ENCODE data around the gene ABLIM3. TPM values are rescaled to one million over a fixed set of nuclear protein-coding genes. Genes with fewer than 3 reads are reported as not detected.

The ABLIM3 gene
- total and polyA plus RNA-seq, 2 of the 13 experiments (the other 11 are each of a cell fraction or from before 2014, with no cell fraction given): 0.53 to 6.3 TPM

DNA sequence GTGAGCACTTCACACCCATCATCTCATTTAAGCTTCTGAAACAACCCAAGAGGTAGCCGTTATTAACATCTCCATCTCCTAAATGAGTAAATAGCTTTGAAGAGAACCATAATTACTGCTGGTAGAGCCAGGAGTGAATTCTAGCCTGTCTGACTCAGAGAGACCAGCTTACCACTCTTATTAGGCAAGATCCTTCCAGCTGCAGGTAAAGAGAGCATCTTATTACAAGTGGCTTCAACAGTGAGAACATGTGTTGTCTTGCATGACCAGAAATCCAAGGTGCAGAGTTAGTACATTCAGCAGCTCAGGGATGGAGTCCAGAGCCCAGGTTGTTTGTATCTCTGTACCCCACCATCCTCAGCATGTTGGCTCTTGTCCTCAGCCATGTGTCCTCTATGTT lies 119.5 kb downstream of the ABLIM3 start (continued):
- TF ChIP-seq ARHGAP35 (CRISPR knock-in tag; IDR thresholded peaks at IDR 0.05; ENCODE audit: borderline replicate concordance): no peak
- TF ChIP-seq ZNF670 (CRISPR knock-in tag; IDR thresholded peaks at IDR 0.05; ENCODE audit: borderline replicate concordance): no peak
- TF ChIP-seq, protein P1, sequence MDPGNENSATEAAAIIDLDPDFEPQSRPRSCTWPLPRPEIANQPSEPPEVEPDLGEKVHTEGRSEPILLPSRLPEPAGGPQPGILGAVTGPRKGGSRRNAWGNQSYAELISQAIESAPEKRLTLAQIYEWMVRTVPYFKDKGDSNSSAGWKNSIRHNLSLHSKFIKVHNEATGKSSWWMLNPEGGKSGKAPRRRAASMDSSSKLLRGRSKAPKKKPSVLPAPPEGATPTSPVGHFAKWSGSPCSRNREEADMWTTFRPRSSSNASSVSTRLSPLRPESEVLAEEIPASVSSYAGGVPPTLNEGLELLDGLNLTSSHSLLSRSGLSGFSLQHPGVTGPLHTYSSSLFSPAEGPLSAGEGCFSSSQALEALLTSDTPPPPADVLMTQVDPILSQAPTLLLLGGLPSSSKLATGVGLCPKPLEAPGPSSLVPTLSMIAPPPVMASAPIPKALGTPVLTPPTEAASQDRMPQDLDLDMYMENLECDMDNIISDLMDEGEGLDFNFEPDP (CRISPR knock-in tag; conservative IDR thresholded peaks at IDR 0.05): no peak
- TF ChIP-seq, protein P2, sequence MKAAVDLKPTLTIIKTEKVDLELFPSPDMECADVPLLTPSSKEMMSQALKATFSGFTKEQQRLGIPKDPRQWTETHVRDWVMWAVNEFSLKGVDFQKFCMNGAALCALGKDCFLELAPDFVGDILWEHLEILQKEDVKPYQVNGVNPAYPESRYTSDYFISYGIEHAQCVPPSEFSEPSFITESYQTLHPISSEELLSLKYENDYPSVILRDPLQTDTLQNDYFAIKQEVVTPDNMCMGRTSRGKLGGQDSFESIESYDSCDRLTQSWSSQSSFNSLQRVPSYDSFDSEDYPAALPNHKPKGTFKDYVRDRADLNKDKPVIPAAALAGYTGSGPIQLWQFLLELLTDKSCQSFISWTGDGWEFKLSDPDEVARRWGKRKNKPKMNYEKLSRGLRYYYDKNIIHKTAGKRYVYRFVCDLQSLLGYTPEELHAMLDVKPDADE (CRISPR knock-in tag; IDR thresholded peaks at IDR 0.05): no peak
- TF ChIP-seq, protein P3, sequence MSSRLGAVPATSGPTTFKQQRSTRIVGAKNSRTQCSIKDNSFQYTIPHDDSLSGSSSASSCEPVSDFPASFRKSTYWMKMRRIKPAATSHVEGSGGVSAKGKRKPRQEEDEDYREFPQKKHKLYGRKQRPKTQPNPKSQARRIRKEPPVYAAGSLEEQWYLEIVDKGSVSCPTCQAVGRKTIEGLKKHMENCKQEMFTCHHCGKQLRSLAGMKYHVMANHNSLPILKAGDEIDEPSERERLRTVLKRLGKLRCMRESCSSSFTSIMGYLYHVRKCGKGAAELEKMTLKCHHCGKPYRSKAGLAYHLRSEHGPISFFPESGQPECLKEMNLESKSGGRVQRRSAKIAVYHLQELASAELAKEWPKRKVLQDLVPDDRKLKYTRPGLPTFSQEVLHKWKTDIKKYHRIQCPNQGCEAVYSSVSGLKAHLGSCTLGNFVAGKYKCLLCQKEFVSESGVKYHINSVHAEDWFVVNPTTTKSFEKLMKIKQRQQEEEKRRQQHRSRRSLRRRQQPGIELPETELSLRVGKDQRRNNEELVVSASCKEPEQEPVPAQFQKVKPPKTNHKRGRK (CRISPR knock-in tag; IDR thresholded peaks at IDR 0.05): no peak
- TF ChIP-seq, protein P4, sequence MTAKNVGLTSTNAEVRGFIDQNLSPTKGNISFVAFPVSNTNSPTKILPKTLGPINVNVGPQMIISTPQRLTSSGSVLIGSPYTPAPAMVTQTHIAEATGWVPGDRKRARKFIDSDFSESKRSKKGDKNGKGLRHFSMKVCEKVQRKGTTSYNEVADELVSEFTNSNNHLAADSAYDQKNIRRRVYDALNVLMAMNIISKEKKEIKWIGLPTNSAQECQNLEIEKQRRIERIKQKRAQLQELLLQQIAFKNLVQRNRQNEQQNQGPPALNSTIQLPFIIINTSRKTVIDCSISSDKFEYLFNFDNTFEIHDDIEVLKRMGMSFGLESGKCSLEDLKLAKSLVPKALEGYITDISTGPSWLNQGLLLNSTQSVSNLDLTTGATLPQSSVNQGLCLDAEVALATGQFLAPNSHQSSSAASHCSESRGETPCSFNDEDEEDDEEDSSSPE (CRISPR knock-in tag; IDR thresholded peaks at IDR 0.05): no peak
- no peak for TF ChIP-seq ZNF615 (CRISPR knock-in tag; IDR thresholded peaks at IDR 0.05; ENCODE audit: borderline replicate concordance)
- TF ChIP-seq EP300 (IDR thresholded peaks at IDR 0.05; ENCODE audit: low read depth in 2 of 2, low read length in 2 of 2): no peak
- no peak for TF ChIP-seq EP300 (CRISPR knock-in tag; IDR thresholded peaks at IDR 0.05; ENCODE audit: borderline replicate concordance)
